Caco-2 (cell line): Measurements from ENCODE around the gene MPHOSPH8. TPM values are rescaled to one million over a fixed set of nuclear protein-coding genes. Genes with fewer than 3 reads are reported as not detected.

ENCODE experiments used
- BruUV-seq: library from RNA; stranded (reverse); fragments of 400-500 nt; replicated peaks from 2 replicates; lab custom pipeline; 2021; lab: Mats Ljungman, UMichigan
- CTCF ChIA-PET: fragments of 300-600 bp; sonication (Branson Sonifier 250); formaldehyde crosslinking; loops from one replicate; lab custom pipeline; 2022; ENCODE audit warnings: antibody characterized with exemption; lab: Charles Lee
- POLR2A ChIA-PET: fragments of 300-600 bp; sonication (Branson Sonifier 250); formaldehyde crosslinking; loops from one replicate; lab custom pipeline; 2022; ENCODE audit warnings: antibody characterized with exemption; lab: Charles Lee
- DNase-seq, 2 experiments: peaks; one replicate each; pipeline versions ENCODE4 v3.0.0 to v3.0.0-alpha.2; 2020 to 2022
- H3K27me3 ChIP-seq: replicated peaks from 2 replicates; pipeline ENCODE4 v1.6.0; 2011; ENCODE audit warnings: low read length; ENCODE audit not compliant: control insufficient read depth, insufficient read depth
- H3K36me3 ChIP-seq: 2 replicates; pipeline ENCODE4 v1.5.1; 2011; ENCODE audit warnings: low read length; ENCODE audit not compliant: control insufficient read depth, insufficient read depth
- H3K4me1 ChIP-seq: fragments of 250-450 bp; sonication (Bioruptor Pico); 2 replicates; pipeline ENCODE4 v1.5.1; 2020; ENCODE audit warnings: mild to moderate bottlenecking
- H3K4me3 ChIP-seq: 2 replicates; pipeline ENCODE4 v1.5.1; 2011; ENCODE audit warnings: low read depth, mild to moderate bottlenecking, control low read depth, low read length
- H3K9me3 ChIP-seq: fragments of 250-450 bp; sonication (Bioruptor Pico); 2 replicates; pipeline ENCODE4 v1.5.1; 2020; ENCODE audit warnings: mild to moderate bottlenecking, moderate library complexity
- H3K27ac Mint-ChIP-seq: one replicate; pipeline ENCODE4 v1.8.0; 2022; ENCODE audit warnings: mixed read lengths; ENCODE audit not compliant: unreplicated experiment
- H3K27me3 Mint-ChIP-seq: one replicate; pipeline ENCODE4 v1.8.0; 2022; ENCODE audit warnings: mixed read lengths; ENCODE audit not compliant: insufficient read depth, unreplicated experiment
- H3K36me3 Mint-ChIP-seq: one replicate; pipeline ENCODE4 v1.8.0; 2022; ENCODE audit warnings: mild to moderate bottlenecking, mixed read lengths; ENCODE audit not compliant: insufficient read depth, unreplicated experiment
- H3K4me1 Mint-ChIP-seq: one replicate; pipeline ENCODE4 v1.8.0; 2022; ENCODE audit warnings: low read depth, mixed read lengths; ENCODE audit not compliant: unreplicated experiment
- H3K4me3 Mint-ChIP-seq: one replicate; pipeline ENCODE4 v1.8.0; 2022; ENCODE audit warnings: mild to moderate bottlenecking, moderate library complexity, mixed read lengths; ENCODE audit not compliant: unreplicated experiment
- H3K9me3 Mint-ChIP-seq: one replicate; pipeline ENCODE4 v1.8.0; 2022; ENCODE audit warnings: mixed read lengths; ENCODE audit not compliant: unreplicated experiment
- CTCF ChIP-seq, 2 experiments: fragments of 200-600 bp in 1 of 2; IDR thresholded peaks; 1 replicate in 1 of 2; 2 replicates in 1 of 2; pipeline versions ENCODE4 v1.5.1 to v1.8.0; 2011 to 2022; ENCODE audit warnings: antibody characterized with exemption in 1 of 2, control low read depth in 1 of 2, inconsistent platforms in 1 of 2, low read depth in 1 of 2, low read length in 1 of 2, mild to moderate bottlenecking in 1 of 2, moderate library complexity in 1 of 2; ENCODE audit not compliant: insufficient read depth in 1 of 2, severe bottlenecking in 1 of 2, unreplicated experiment in 1 of 2
- intact Hi-C: fragments of 100-400 bp; cut with micrococcal nuclease; formaldehyde crosslinking; loops from one replicate; pipeline ENCODE4 v1.10.0; 2022; ENCODE audit not compliant: unreplicated experiment
- total RNA-seq: library from RNA; stranded (reverse); gene quantifications from 2 replicates; pipeline ENCODE4 v1.2.3, GENCODE V29; 2022

MPHOSPH8 gene
- total RNA-seq, 1 experiment from 2014 or later, result 31.6 TPM

GRCh38 chr13:19606737-19607136 lies 26.7 kb upstream of the MPHOSPH8 start:
- DNase-seq, result no peak
- Histone ChIP-seq H3K27me3 (no peaks in the 10 kb centered on the region), H3K4me3 (no peak overlapping the region), H3K9me3 (peaks cover 7% of the 10 kb centered on the region), H3K36me3 (peaks cover 8% of the 10 kb centered on the region), H3K4me1 (peaks cover 16% of the 10 kb centered on the region)
- Mint-ChIP-seq H3K4me1 (no peaks in the 10 kb centered on the region), H3K36me3 (peaks cover 50% of the 10 kb centered on the region), H3K4me3 (no peak overlapping the region), H3K9me3 (peaks cover 42% of the 10 kb centered on the region), H3K27ac (no peak overlapping the region), H3K27me3 (no peaks in the 10 kb centered on the region)
- POLR2A ChIA-PET, result no interaction called here
- intact Hi-C loops, result no loop called here
- TF ChIP-seq CTCF (IDR thresholded peaks at IDR 0.05; ENCODE audit: insufficient read depth in 1 of 2, low read depth in 1 of 2, low read length in 1 of 2, severe bottlenecking in 1 of 2, unreplicated experiment in 1 of 2), result no peak
- BruUV-seq, result no TSS peak
- CTCF ChIA-PET, result no interaction called here

GRCh38 chr13:19607523-19608078 lies 25.9 kb upstream of the MPHOSPH8 start:
- Mint-ChIP-seq H3K27ac (no peak overlapping the region), H3K36me3 (peaks cover 50% of the 10 kb centered on the region), H3K9me3 (peaks cover 42% of the 10 kb centered on the region), H3K4me3 (no peak overlapping the region), H3K27me3 (no peaks in the 10 kb centered on the region), H3K4me1 (no peaks in the 10 kb centered on the region)
- DNase-seq, result no peak
- H3K4me3 ChIP-seq, result no peak overlapping the region
- no peak for TF ChIP-seq CTCF (IDR thresholded peaks at IDR 0.05; ENCODE audit: insufficient read depth in 1 of 2, low read depth in 1 of 2, low read length in 1 of 2, severe bottlenecking in 1 of 2, unreplicated experiment in 1 of 2)
- no peaks in the 10 kb centered on the region for H3K27me3 ChIP-seq
- POLR2A ChIA-PET, result no interaction called here
- peaks cover 7% of the 10 kb centered on the region for H3K9me3 ChIP-seq
- no TSS peak for BruUV-seq
- intact Hi-C loops, result no loop called here
- CTCF ChIA-PET, result no interaction called here
- peaks cover 8% of the 10 kb centered on the region for H3K36me3 ChIP-seq
- H3K4me1 ChIP-seq, result peaks cover 16% of the 10 kb centered on the region

DNA sequence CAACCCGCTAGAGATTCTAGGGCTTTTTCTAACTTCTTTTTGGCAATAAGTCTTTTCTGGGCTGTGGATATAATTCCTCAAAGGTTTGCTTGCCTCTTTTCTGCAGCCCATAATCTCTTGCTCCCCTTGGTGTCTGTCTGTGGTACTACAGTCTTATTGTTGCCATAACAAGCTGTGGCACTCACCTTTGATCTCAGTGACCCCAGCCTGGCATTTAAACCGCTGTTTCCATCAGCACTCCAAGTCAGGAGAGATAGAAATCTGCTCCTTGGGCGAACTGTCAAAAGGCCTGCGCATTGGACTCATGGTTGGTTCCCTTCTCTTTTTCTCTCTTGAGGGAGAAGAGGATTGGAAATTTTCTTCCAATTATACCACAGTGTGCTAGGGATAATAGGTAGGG lies 14.5 kb upstream of the MPHOSPH8 start:
- POLR2A ChIA-PET, result no interaction called here
- H3K9me3 ChIP-seq, result peaks cover 11% of the 10 kb centered on the region
- peaks cover 4% of the 10 kb centered on the region; the same call in 1 of the 2 replicates for H3K4me1 ChIP-seq
- H3K36me3 ChIP-seq, result no peaks in the 10 kb centered on the region
- CTCF ChIA-PET, result interaction anchor here (0.6 to 1.9 kb wide), 4 partner anchors 14 to 38 kb away, joined by 3 to 10 read pairs (median 6); partner anchors contain the start of gene MPHOSPH8
- no peak overlapping the region for H3K27ac Mint-ChIP-seq
- H3K4me1 Mint-ChIP-seq, result peaks cover 31% of the 10 kb centered on the region
- no peak overlapping the region for H3K4me3 Mint-ChIP-seq
- peak in 1 of 2 experiments; percentile 68 for DNase-seq
- H3K9me3 Mint-ChIP-seq, result peaks cover 40% of the 10 kb centered on the region
- peaks cover 43% of the 10 kb centered on the region for H3K36me3 Mint-ChIP-seq
- intact Hi-C loops, result loop anchor here (1.0 kb wide), 1 partner anchor 32 kb away; no protein-coding TSS in a partner anchor
- no peaks in the 10 kb centered on the region for H3K27me3 Mint-ChIP-seq
- no TSS peak for BruUV-seq
- peak; percentile 48 to 67 for TF ChIP-seq CTCF (IDR thresholded peaks at IDR 0.05; ENCODE audit: insufficient read depth in 1 of 2, low read depth in 1 of 2, low read length in 1 of 2, severe bottlenecking in 1 of 2, unreplicated experiment in 1 of 2)
- no peak overlapping the region for H3K4me3 ChIP-seq
- H3K27me3 ChIP-seq, result no peaks in the 10 kb centered on the region
